ENCODE results near the gene ITGB8.

DNA sequence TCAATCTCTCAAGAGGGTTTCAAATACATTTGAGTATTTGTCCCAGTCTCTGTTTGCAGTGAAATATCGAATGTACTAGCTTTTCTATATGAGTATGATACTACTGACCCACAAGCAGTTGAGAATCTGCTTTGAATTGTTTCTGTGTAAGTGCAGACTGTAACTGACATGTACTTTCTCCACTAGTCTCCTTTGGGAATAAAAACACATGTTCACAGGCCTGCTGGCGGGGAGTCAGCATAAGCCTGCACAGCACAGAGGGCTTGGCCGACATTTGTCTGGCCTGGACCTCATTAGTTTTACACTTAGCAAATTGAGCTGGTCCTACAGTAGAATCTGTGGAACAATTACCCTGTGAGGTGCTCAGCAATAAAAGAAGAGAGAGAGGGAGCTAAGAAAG, 72.6 kb downstream of the ITGB8 start:
- TF ChIP-seq, protein P1, sequence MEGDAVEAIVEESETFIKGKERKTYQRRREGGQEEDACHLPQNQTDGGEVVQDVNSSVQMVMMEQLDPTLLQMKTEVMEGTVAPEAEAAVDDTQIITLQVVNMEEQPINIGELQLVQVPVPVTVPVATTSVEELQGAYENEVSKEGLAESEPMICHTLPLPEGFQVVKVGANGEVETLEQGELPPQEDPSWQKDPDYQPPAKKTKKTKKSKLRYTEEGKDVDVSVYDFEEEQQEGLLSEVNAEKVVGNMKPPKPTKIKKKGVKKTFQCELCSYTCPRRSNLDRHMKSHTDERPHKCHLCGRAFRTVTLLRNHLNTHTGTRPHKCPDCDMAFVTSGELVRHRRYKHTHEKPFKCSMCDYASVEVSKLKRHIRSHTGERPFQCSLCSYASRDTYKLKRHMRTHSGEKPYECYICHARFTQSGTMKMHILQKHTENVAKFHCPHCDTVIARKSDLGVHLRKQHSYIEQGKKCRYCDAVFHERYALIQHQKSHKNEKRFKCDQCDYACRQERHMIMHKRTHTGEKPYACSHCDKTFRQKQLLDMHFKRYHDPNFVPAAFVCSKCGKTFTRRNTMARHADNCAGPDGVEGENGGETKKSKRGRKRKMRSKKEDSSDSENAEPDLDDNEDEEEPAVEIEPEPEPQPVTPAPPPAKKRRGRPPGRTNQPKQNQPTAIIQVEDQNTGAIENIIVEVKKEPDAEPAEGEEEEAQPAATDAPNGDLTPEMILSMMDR (IDR thresholded peaks at IDR 0.05), result no peak
- no peak for TF ChIP-seq POLR2A (IDR thresholded peaks at IDR 0.05)

Measured in thyroid gland (tissue), 4 donors.